GM18951 (cell line): Measurements from ENCODE around the gene RETREG1.
"Not testable (repeated sequence)": the region's sequence is repeated elsewhere in the genome, so short reads cannot be mapped to it uniquely, and the experiment has no call there.

Source experiments
- POLR2A ChIP-seq: IDR thresholded peaks from 4 replicates; pipeline ENCODE4 v1.6.1; 2011; ENCODE audit warnings: mild to moderate bottlenecking; ENCODE audit not compliant: insufficient read length, insufficient read depth; ENCODE audit errors: extremely low read depth
- in situ Hi-C: fragments of 300-500 bp; cut with MboI; formaldehyde crosslinking; loops from one replicate; pipeline ENCODE4 v1.12.0; 2022; ENCODE audit warnings: low sequenced_read_pairs, mixed read lengths, inconsistent platforms; ENCODE audit not compliant: unreplicated experiment

The RETREG1 gene

DNA sequence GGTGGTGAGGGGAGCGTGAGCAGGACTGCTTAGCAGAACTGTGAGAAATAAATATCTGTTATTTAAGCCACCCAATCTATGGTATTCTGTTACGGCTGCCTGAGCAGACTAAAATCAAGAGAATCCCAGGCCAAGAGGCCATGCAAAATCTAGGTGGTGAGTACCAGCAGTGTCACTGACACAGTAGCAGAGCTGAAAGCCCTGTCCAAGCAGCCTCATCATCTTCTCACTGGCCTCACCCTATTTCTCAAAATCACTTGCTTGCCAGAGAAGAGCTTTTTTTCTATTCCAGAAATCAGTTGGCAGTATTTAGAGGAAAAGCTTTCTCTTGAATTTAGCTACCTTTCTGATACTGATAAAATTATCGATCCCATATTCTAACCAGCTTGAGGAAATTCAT, 68.0 kb downstream of the RETREG1 start:
- in situ Hi-C loops = no loop called here
- no peak for TF ChIP-seq POLR2A

DNA sequence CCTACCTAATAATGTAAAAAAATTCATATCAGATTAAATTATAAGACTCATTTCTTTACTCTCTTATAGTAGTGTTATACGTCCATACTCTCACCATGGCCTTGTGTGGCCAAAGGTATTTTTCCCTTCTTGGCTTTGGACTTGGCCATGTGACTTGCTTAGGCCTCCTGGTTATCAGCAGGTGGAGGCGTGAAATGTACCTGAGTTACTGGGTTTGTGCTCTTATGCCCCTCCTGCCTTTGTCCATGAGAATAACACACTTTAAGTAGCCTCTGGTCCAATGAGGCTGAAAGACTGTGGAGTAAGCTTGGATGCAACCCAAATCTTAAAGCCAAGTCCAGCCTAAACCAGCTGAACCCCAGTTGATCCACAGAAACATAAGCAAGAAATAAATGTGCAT, 68.7 kb downstream of the RETREG1 start:
- in situ Hi-C loops = no loop called here
- TF ChIP-seq POLR2A = no peak

DNA sequence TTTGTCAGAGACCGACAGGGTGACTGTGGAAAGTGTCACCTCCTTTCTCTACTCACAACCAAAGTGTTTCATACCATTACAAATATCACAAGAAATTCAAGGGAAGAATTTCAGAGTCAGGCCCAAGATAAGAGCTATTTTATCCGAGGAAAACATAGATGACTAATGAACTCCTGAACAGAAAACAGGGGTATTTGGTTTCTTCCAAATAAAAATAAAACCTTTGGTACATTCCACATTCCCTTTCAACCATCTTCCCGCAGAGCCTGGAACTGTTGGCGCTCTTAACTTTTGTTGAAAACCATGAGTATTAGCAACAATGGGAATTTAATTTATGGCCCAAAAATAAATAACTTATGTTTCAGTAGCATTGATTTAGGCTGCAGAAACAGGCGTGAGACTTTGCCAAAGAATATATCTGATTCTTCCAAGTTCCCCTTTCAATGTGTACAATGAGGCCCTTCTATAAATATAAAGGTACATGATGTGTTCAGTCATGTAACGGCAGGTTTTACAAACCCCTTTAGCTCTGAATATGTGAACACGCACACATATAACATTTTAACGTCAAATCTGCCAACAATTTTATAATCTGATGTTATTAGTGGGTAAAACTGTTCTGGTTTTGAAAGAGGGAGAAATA, 69.5 kb downstream of the RETREG1 start:
- no peak for TF ChIP-seq POLR2A
- in situ Hi-C loops = no loop called here

DNA sequence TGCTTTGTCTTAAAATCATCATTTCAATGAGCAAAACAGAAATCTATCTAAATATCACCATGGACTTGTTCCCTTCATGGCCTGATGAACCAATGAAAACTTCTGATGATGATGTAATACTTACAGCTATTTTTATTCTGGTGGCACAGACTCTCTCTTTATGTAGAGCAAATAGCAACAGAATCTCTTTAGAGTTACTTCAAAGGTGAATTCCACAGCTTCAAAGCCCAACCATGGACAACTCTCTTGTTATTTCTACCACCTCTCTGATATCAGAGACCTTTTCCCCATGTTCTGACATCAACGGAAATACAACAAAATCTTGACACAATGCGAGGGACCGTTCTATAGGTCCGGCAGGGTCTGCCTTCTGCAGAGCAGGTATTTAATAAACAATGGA, 70.1 kb downstream of the RETREG1 start:
- no peak for TF ChIP-seq POLR2A
- in situ Hi-C loops = no loop called here

DNA sequence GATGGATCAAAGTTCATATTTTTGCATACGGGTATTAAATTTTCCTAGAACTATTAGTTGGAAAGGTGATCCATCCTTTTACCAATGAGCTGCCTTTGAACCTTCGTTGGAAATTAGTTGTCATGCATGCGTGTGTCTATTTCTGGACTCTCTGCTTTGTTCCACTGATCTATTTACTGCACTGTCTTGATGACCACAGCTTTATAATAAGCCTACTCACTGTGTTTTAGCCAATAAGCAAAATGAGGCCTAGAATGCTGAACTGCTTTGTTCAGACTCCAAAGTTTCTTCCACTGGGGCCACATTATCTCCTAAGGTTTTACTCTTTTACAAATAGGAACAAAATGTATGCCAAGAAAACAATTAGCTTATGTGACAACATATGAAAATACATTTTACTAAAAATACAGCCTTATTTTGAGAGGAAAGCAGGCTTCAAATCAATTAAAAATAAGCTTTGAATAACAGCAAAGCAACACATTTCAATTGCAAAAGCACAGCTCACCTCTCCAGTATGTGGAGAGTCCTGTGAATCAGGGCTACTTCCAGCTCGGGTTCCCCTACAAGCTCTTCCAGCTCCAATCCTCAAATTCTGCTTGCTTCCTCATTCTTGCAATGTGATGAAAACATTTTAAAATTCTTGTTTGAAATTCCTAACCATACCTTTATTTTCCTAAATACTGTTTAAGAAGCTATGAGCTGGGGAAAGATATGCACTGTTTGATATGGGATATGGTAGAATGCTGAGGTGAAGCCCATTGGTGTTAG, 72.0 kb downstream of the RETREG1 start:
- in situ Hi-C loops = no loop called here
- no peak for TF ChIP-seq POLR2A

DNA sequence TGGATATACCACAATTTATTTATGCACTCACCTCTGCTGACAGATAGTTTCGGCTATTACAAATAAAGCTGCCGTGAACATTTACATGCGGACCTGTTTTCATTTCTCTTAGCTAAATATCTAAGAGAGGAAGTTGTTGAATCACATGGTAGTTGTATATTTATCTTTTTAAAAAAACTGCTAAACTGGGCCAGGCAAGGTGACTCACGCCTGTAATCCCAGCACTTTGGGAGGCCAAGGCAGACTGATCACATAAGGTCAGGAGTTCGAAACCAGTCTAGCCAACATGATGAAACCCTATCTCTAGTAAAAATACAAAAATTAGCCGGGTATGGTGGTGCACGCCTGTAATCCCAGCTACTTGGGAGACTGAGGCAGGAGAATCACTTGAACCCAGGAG, 73.6 kb downstream of the RETREG1 start:
- in situ Hi-C loops = not testable (repeated sequence)

DNA sequence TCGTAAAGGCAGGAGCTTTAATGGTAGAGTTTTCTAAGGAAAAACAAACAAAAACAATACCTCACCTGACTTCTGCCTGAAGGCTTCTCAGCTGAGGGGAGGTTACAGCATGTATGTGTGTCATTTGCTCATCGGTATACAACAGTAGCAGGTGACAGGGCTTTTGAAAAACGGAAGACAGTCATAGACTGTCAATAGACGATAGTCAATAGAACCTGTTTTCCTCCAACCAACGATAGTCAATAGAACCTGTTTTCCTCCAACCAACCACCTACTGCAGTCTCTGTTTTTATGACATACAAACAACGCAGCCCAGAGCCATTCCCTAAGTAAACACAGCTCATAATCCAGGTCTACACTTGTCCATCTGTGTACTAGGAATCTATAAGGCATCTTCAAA, 74.6 kb downstream of the RETREG1 start:
- in situ Hi-C loops = no loop called here
- TF ChIP-seq POLR2A = no peak

DNA sequence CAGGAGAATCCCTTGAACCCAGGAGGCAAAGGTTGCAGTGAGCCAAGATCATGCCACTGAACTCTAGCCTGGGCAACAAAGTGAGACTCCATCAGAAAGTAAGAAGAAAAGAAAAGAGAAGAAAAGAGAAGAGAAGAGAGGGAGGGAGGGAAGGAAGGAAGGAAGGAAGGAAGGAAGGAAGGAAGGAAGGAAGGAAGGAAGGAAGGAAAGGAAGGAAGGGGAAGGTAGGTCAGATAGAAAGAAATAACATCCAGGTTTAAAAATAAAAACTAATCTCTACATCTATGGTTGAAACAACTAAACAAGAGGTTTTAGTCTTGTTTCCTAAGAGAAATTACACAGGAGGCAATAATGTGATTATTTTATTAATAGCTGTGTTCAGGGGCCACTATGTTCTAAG, 75.2 kb downstream of the RETREG1 start:
- in situ Hi-C loops = not testable (repeated sequence)

DNA sequence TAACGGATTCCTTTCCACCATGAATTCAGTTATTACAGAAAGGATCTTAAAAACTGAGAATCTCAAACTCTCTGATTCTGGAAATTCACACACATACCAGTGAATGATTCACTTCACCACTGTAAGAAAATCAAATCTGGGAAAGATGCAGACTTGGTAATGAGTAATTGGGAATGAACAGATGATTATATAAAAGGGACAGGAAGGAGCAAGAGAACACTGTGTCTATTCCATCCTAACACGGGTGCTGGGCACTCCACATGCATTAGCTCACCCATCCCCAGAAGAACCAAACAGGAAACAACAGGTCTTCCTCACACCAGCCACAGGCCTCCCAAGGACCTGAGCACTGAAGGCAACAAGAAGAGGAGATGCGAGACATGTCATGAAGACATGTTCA, 76.4 kb downstream of the RETREG1 start:
- TF ChIP-seq POLR2A = no peak

DNA sequence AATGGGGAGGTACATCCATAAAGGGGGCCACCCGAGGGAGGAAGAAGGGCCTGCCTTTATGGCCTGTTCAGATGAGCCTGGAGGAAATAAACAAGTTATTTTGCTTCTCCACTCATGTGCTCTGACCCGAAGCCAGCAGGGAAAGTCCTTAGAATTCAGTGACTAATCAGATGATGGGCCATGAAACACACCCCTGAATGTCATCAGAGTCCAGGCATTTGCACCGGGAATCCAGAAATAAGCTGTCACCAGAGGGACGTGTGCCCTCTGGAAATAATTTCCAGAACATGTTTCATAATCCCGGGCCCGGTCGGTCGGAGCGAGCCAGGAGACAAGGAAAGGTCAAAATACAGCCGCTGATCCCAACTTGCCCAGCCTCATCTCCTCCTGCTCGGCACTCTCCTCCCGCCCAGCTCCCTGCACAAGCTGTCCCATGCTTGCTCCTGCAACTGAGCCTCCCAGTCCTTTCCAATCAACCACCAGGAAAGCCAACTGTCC, 77.6 kb downstream of the RETREG1 start:
- in situ Hi-C loops = no loop called here

More for the DNA sequence above, 76.4 kb downstream of the RETREG1 start:
- in situ Hi-C loops = no loop called here

DNA sequence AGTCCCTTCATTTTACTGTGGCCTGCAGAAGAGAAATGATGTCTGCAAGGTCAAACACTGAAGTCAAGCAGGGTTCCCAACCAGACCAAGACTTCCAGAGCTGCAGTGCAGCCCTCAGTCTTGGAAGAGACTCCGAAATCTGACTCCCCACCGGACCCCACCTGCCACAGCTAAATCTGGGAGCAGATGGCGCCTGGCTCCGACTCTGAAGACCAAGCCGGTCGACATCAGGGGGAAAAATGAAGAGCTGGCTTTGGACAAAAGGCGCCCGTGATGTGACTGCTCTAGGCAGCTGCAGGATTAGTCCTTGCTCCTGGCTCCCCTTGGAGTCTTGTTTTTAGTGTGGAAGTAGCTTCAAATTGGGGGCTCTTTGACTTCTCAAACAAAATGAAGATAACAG, 78.8 kb downstream of the RETREG1 start:
- no peak for TF ChIP-seq POLR2A
- in situ Hi-C loops = no loop called here

More for the DNA sequence above, 77.6 kb downstream of the RETREG1 start:
- TF ChIP-seq POLR2A = no peak

DNA sequence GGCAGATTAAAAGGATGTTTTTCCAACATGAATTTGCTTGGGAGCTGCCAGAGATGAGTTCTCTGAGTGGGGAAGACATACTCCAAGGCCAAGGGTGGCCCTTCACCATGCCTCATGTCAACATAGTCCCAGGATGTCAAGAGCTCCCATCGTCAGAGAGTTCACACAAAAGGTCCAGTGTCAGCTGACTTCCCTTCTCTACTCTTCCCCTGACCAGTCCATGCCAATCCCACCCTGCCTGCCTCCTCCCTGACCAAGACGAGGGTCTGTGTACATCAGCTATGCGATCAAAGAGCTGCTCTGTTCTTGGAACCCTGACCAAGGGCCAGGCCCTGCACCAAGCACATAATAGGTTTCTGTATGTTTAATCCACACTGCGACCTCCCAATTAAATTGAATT, 80.0 kb downstream of the RETREG1 start:
- no peak for TF ChIP-seq POLR2A
- in situ Hi-C loops = no loop called here

DNA sequence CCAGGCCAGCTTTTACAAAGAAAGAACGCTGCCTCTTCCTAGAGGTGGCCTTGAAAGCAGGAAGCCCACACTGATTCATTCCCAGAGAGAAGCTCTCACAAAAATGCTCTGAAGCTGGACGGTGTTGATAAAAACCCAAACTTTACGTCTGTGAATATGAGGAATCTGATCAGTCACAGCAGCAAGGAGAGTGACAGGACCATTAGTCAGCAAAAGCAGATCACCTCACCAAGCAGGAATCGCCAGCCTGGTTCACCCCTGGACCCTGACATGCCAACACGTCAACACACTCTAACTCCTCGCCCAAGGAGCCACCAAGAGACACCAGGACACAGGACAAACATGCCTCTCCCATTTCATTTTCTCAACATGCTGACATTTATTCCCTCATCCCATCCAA, 80.6 kb downstream of the RETREG1 start:
- no peak for TF ChIP-seq POLR2A
- in situ Hi-C loops = no loop called here

DNA sequence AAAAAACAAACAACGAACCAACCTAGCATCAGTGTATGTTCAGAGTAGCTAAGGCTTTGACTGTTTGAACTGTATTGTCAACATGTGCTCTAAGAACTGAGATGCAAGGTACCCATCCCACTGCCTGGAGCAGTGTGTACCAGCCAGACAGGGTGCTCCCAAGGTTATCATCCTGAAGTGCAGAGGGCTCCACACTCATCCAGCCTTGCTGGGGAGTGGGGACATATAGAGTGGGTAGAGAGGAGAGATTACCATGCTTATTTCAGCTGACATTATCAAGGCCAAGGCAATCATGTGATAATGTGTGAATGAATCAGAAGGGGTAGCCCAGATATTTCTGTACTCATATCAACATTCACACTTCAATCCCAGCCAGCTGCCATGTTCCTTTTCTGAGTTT, 82.5 kb downstream of the RETREG1 start:
- in situ Hi-C loops = no loop called here
- TF ChIP-seq POLR2A = no peak
